Hepatocyte (in vitro differentiated cells): Measurements from ENCODE around the gene ZNF469.

Experiments used
- CTCF ChIP-seq: fragments of 200-600 bp; sonication (generic); IDR thresholded peaks from 2 replicates; pipeline ENCODE4 v1.5.1; 2016; ENCODE audit warnings: antibody characterized with exemption, mild to moderate bottlenecking; ENCODE audit not compliant: poor library complexity
- EZH2 ChIP-seq: fragments of 200-600 bp; sonication (generic); IDR thresholded peaks from 2 replicates; pipeline ENCODE4 v1.6.1; 2016; ENCODE audit warnings: antibody characterized with exemption, mild to moderate bottlenecking, borderline replicate concordance

- TF ChIP-seq CTCF (no peak), EZH2 (no peak)
Observed at GRCh38 chr16:88339930-88340754, 42.6 kb upstream of the ZNF469 start.
